WTC11 (cell line): Measurements from ENCODE around the gene IMP3.

ENCODE experiments used
- CREB1 ChIP-seq: sonication (generic); formaldehyde crosslinking; IDR thresholded peaks from 2 replicates; pipeline ENCODE4 v1.8.0; 2023; ENCODE audit warnings: mild to moderate bottlenecking, missing genetic modification reagents
- E2F1 ChIP-seq: sonication (generic); formaldehyde crosslinking; IDR thresholded peaks from 2 replicates; pipeline ENCODE4 v1.8.0; 2022; ENCODE audit warnings: mild to moderate bottlenecking, missing genetic modification reagents
- IRF1 ChIP-seq: sonication (generic); formaldehyde crosslinking; IDR thresholded peaks from 2 replicates; pipeline ENCODE4 v1.8.0; 2023; ENCODE audit warnings: missing genetic modification reagents
- JUN ChIP-seq: sonication (generic); formaldehyde crosslinking; IDR thresholded peaks from 2 replicates; pipeline ENCODE4 v1.8.0; 2023; ENCODE audit warnings: mild to moderate bottlenecking, missing genetic modification reagents
- MAX ChIP-seq: sonication (generic); formaldehyde crosslinking; IDR thresholded peaks from 2 replicates; pipeline ENCODE4 v1.8.0; 2022; ENCODE audit warnings: mild to moderate bottlenecking, missing genetic modification reagents
- NR2C2 ChIP-seq: sonication (generic); formaldehyde crosslinking; IDR thresholded peaks from 2 replicates; pipeline ENCODE4 v1.8.0; 2022; ENCODE audit warnings: mild to moderate bottlenecking, missing genetic modification reagents
- NR3C1 ChIP-seq: sonication (generic); formaldehyde crosslinking; conservative IDR thresholded peaks from 2 replicates; pipeline ENCODE4 v1.8.1; 2023; ENCODE audit warnings: low read depth, mild to moderate bottlenecking, missing genetic modification reagents
- STAT6 ChIP-seq: sonication (generic); formaldehyde crosslinking; conservative IDR thresholded peaks from 2 replicates; pipeline ENCODE4 v1.8.1; 2023; ENCODE audit warnings: mild to moderate bottlenecking, low read depth, missing genetic modification reagents, moderate library complexity
- TCF7 ChIP-seq: sonication (generic); formaldehyde crosslinking; IDR thresholded peaks from 2 replicates; pipeline ENCODE4 v1.8.0; 2022; ENCODE audit warnings: mild to moderate bottlenecking, low read depth, missing genetic modification reagents, moderate library complexity
- ZNF232 ChIP-seq: sonication (generic); formaldehyde crosslinking; IDR thresholded peaks from 2 replicates; pipeline ENCODE4 v1.8.0; 2022; ENCODE audit warnings: mild to moderate bottlenecking, missing genetic modification reagents
- ZNF423 ChIP-seq: fragments of 250-450 bp; sonication (Bioruptor Pico); IDR thresholded peaks from 2 replicates; pipeline ENCODE4 v2.1.2; 2022; ENCODE audit warnings: mild to moderate bottlenecking, moderate library complexity
- TF ChIP-seq, protein P1 (sequence below): fragments of 200-600 bp; IDR thresholded peaks from 2 replicates; pipeline ENCODE4 v1.8.0; 2022; ENCODE audit warnings: antibody characterized with exemption
- TF ChIP-seq, protein P2 (sequence below): sonication (generic); formaldehyde crosslinking; IDR thresholded peaks from 2 replicates; pipeline ENCODE4 v1.8.1; 2022; ENCODE audit warnings: mild to moderate bottlenecking, missing genetic modification reagents, moderate library complexity, borderline replicate concordance
- TF ChIP-seq, protein P3 (sequence below): sonication (generic); formaldehyde crosslinking; IDR thresholded peaks from 2 replicates; pipeline ENCODE4 v1.8.1; 2022; ENCODE audit warnings: missing genetic modification reagents, borderline replicate concordance

DNA sequence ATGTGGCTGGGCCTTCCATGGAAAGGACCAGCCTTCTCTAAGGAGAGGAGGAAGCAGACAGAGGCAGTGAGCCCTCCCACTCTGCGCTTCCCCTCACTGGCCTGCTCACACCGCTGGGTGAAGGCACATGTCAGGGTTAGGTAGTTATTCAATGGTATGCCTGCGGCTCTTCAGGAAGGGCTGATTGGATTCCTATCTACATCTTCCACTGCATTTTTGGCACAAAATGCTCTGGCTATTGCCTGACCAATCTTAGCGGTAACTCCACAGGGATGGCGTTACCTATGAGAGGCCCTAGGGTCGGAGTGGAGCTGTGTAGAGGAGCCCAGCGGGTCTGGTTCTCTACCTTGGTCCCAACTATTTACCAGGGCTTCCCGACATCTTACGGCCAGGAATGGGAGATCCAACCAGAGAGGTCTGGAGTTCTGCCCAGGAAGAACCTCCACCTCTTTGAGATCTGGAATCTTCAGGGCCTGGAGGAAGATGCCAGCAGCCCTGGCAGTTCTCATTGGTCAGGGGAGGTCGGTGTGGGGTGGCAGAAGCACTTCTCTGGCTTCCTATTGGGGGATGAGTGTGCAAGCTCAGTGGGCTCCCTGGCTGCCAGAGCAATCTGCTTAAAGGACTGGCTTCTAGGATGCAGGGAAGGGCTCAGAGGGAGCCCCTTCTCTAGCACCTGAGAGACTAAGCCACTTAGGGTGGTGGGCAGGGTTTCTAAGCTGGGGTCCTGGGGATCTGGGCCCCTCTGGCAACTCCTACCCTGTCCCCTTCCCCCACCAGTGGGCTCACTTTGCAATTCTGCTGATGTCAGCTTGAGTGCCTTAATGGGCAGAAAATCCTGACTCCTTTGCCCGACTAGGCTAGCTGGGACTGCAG, 31.9 kb upstream of the IMP3 start:
- TF ChIP-seq, protein P1, sequence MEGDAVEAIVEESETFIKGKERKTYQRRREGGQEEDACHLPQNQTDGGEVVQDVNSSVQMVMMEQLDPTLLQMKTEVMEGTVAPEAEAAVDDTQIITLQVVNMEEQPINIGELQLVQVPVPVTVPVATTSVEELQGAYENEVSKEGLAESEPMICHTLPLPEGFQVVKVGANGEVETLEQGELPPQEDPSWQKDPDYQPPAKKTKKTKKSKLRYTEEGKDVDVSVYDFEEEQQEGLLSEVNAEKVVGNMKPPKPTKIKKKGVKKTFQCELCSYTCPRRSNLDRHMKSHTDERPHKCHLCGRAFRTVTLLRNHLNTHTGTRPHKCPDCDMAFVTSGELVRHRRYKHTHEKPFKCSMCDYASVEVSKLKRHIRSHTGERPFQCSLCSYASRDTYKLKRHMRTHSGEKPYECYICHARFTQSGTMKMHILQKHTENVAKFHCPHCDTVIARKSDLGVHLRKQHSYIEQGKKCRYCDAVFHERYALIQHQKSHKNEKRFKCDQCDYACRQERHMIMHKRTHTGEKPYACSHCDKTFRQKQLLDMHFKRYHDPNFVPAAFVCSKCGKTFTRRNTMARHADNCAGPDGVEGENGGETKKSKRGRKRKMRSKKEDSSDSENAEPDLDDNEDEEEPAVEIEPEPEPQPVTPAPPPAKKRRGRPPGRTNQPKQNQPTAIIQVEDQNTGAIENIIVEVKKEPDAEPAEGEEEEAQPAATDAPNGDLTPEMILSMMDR, result no peak
- TF ChIP-seq ZNF232 (CRISPR knock-in tag), result no peak
- no peak for TF ChIP-seq E2F1 (CRISPR knock-in tag)
- no peak for TF ChIP-seq ZNF423 (CRISPR knock-in tag)
- no peak for TF ChIP-seq IRF1 (CRISPR knock-in tag)
- TF ChIP-seq JUN, result no peak
- no peak for TF ChIP-seq MAX (CRISPR knock-in tag)
- TF ChIP-seq, protein P2, sequence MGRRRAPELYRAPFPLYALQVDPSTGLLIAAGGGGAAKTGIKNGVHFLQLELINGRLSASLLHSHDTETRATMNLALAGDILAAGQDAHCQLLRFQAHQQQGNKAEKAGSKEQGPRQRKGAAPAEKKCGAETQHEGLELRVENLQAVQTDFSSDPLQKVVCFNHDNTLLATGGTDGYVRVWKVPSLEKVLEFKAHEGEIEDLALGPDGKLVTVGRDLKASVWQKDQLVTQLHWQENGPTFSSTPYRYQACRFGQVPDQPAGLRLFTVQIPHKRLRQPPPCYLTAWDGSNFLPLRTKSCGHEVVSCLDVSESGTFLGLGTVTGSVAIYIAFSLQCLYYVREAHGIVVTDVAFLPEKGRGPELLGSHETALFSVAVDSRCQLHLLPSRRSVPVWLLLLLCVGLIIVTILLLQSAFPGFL (CRISPR knock-in tag), result no peak
- TF ChIP-seq CREB1 (CRISPR knock-in tag), result no peak
- no peak for TF ChIP-seq TCF7 (CRISPR knock-in tag)
- TF ChIP-seq NR3C1 (CRISPR knock-in tag), result no peak
- TF ChIP-seq, protein P3, sequence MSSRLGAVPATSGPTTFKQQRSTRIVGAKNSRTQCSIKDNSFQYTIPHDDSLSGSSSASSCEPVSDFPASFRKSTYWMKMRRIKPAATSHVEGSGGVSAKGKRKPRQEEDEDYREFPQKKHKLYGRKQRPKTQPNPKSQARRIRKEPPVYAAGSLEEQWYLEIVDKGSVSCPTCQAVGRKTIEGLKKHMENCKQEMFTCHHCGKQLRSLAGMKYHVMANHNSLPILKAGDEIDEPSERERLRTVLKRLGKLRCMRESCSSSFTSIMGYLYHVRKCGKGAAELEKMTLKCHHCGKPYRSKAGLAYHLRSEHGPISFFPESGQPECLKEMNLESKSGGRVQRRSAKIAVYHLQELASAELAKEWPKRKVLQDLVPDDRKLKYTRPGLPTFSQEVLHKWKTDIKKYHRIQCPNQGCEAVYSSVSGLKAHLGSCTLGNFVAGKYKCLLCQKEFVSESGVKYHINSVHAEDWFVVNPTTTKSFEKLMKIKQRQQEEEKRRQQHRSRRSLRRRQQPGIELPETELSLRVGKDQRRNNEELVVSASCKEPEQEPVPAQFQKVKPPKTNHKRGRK (CRISPR knock-in tag), result no peak
- no peak for TF ChIP-seq STAT6 (CRISPR knock-in tag)
- TF ChIP-seq NR2C2, result no peak
